ENCODE measurements around the gene ANKRD33.

ANKRD33 gene

GRCh38 chr12:51887476-51888315, at the start of gene ANKRD33:
ANKRD33 (plus strand) TSS chr12:51888103; CDS start chr12:51888187, 84 bp downstream.
- no peak for DNase-seq (ENCODE audit: low read depth)

GRCh38 chr12:51838762-51839161, 49.1 kb upstream of the ANKRD33 start:
- DNase-seq (ENCODE audit: low read depth): no peak

- DNase-seq (ENCODE audit: low read depth): no peak
Measured at GRCh38 chr12:51839310-51839947, 48.5 kb upstream of the ANKRD33 start.

DNA sequence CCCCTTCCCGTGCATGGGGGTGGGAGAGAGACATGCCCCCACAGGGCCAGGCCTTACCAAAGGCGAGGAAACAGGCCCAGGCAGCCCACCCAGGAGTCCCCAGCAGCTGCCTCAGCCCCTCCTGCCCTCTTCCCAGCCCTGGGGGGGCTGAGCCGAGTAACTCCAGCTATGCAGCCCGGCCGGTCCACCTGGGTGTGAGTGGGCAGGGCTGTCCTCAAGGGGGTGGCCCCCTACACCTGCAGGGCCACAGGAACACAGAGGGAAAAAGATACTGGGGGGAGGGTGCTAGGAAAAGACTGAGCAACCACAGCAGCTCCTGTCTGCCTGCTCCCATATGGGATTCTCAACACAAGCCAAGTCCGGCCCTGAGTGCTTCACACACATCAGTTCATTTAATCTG, 46.9 kb upstream of the ANKRD33 start:
- DNase-seq (ENCODE audit: low read depth): no peak

GRCh38 chr12:51841727-51842126, 46.2 kb upstream of the ANKRD33 start:
- DNase-seq (ENCODE audit: low read depth): no peak

- DNase-seq (ENCODE audit: low read depth): no peak
Measured at GRCh38 chr12:51844854-51845253, 43.0 kb upstream of the ANKRD33 start.

GRCh38 chr12:51845482-51845881, 42.4 kb upstream of the ANKRD33 start:
- no peak for DNase-seq (ENCODE audit: low read depth)

DNA sequence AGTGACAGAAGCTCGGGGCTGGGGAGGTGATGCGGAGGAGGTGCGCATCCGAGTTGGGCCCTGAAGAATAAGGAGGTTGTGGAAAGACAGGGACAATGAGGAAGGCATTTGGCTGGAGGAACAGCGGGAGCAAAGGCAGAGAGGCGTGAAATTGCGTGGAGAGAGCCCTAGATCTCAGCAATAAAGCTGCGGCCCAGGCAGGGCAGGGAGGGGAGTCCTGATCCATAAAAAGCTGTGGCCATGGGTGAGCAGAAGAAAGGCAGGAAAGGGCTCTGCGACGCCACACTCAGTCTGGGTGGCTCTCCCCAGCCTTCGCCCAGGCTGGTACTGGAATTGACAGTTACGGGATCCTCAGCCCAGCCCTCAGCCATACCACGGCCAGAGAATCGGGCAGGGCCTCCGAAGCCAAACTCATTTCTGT, 41.6 kb upstream of the ANKRD33 start:
- no peak for DNase-seq (ENCODE audit: low read depth)

DNA sequence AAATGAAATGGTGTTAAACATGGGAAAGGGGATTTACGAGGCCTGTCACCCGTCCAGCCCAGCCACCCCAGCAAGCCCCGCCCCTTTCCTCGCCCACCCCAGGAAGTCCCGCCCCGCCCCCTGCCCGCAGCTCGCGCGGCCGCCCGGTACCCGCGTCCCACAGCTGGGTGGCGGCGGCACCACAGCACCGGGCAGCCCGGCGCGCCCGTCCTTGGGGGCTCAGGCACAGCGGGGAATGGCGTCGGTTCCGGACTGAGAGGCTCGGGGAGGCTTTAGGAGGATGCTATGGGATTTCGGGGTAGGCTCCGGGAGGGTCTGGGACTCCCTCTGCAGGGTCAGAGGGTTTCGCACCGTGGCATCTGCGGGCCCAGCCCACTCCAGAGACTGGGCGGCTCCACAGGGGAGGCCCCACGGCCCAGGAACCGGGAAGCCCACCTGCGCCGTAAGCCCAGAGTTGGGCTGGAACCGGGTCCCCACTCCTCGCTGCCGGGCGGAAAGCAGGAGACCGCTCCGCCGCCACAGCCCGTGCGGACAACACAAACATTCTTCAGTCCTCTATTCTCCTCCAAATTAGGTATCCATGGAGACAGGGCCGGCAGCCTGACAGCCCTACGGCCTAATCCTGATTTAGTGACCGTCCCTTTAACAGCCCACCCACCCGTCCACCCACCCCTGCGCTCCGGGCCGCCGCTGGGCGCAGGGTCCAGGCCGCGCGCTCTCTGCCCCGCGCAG, 40.8 kb upstream of the ANKRD33 start:
- no peak for DNase-seq (ENCODE audit: low read depth)

DNA sequence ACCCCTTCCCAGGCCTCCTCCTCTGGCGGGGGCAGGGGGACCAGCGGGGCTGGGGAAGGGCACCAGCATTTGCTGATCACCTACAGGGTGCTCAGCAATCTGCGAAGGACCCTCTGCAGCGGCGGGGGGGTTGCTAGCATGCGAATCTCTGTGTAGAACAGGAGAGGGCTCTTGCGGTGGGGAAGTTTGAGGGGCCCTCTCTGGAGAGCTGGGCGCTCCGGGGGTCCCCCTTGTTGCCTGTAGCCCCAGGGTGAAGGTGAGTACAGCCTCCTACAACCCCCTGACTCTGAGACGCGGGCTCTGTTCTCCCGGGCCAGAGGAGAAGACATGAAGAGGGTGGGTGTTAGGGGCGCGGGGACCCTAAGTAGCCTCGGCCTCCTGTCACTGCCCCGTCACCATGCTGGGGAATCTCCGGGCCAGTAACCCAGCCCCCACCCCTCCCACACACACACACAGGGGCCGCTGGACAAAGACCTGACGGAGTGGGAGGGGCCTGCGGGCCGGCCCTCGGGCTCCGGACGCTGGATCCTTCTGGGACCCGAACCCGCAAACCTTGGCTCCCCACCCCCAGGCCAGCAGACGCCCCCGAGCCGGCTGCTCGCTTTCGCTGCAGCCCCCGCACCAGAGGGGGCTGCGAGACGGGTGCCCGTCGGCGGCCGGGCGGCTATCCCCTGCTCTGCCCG, 40.1 kb upstream of the ANKRD33 start:
- no peak for DNase-seq (ENCODE audit: low read depth)

DNA sequence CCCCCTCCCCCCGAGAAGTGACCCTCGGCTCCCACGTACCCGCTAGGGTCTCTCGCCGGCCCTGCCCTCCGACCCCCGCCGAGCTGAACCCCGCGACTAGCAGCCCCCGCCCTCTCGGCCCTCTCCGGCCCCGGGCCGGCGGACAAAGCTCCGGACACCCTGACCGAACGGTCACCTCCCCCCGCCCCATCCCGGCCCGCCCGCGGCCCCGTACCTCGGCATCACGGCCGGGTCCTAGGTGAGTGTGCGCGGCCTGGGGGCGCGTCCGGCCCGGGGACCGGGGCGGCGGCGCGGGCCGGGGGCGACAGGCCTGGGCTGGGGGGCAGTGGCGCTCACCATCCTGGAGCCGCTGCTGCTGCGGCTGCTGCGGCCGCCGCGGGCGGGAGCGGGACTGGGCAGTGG, 39.6 kb upstream of the ANKRD33 start, which contains the start of gene FIGNL2:
Gene FIGNL2 (minus strand): TSS at position 393 of the 402 bp plus-strand sequence. CDS start 26,305 bp downstream, outside the sequence.
- DNase-seq (ENCODE audit: low read depth): no peak

- DNase-seq (ENCODE audit: low read depth): no peak
Measured at GRCh38 chr12:51848841-51849735, 38.8 kb upstream of the ANKRD33 start.

DNA sequence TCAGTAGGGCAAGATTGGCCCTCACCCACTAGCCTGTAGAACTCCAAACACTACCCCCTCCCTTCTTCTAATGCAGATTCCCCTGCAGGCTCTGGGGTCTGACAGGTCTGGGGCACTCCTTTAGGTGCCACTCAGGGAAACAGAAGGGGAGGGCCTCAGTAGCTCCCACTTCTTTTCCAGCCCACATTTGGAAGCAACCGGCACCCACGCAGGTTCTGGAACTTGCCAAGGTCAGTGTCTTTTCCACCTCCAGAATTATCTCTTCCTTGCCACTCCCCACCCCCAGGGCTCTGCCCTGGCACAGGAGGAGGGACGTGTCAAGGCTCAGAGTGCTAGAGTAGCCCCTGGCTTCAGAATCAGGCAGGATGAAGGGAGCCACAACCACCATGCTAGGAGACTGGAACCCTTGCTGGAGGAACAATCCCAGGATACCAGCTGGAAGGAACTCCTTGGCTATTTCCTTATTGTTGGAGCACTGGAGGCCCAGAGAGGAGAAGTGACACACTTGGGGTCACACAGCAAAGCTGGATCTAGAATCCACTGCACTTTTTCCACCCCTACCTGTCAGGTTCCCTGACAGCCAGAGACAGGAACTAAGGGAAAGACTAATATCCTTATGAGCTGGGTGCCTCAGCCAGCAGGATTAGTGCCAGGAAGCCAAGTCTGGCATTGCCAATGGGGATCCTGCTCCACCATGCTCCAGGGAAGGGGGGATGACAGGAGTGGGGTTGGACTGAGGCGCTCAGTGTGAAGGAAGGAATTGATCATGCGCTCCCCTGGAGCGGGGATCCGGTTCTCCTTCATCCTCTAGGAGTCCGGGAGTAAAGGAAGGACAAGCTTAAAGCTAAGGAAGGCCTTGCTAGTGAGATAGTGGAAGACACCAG, 37.6 kb upstream of the ANKRD33 start:
- DNase-seq (ENCODE audit: low read depth): no peak

GRCh38 chr12:51850965-51851299, 37.0 kb upstream of the ANKRD33 start:
- no peak for DNase-seq (ENCODE audit: low read depth)

DNA sequence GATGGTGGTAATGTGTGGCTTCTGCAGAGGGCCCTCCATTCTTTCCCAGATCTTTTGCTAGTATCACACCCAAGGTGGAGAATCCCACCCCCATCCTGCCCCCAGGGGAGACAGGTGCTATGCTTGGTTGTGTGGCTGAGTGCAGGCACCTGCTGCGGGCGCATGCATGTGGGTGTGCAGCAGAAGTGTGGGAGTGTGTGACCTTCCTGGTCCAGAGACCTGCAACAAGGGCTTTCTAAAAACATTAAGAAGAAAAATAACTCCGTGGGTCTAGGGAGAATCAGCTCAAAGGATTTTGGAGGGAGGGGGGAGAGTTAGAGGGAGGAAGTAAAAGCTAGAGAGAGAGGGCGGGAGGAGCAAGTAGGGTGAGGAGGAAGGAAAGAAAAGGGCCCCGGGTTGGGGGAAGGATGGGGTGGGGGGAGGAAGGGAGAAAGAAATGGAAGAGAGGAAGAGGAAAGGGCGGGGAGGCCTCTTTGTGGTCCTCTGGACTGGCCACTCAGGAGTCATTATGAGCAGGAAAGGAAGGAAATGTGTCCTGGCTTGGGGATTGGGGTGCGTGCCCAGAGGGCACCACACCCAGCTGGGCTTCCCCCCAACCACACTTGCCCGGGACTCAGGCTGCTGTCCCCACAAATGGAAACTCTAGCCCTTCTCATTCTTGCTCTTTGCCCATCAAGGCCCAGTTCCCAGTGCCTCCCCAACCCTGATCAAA, 36.3 kb upstream of the ANKRD33 start:
- DNase-seq (ENCODE audit: low read depth): no peak

DNA sequence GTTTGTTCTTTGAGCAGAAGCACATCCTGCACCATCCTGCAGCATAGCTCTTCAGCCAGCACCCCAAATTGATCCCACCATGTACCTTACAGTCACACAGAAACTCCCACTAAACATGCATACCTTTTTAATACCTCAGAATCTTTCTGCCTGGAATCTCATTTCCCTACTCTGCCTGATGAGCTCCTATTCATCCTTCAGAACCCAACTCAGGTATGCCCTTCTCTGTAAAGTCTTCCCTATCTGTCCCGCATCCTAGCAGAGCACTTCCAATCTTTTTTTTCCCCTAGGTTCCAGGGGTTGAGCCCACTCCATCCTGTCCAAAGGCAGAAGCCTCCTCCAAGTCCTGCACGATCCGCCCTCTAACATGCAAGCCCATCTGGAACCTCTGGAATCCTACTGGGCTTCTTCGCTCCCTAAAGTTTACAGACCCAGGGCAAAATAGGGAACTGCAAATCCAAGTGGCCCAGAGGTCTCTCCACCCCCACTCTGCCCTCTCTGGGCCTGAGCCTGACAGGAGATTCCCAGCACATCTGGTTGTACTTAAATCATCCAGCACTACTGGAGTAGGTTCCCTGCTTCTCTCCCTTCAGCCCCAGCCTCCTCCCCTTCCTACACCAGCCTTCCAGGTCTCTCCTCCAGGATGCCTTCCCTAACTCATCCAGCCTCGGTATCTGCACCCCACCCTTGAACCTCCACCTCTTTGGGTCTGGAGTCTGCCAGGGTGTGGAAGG, 35.3 kb upstream of the ANKRD33 start:
- DNase-seq (ENCODE audit: low read depth): no peak

DNA sequence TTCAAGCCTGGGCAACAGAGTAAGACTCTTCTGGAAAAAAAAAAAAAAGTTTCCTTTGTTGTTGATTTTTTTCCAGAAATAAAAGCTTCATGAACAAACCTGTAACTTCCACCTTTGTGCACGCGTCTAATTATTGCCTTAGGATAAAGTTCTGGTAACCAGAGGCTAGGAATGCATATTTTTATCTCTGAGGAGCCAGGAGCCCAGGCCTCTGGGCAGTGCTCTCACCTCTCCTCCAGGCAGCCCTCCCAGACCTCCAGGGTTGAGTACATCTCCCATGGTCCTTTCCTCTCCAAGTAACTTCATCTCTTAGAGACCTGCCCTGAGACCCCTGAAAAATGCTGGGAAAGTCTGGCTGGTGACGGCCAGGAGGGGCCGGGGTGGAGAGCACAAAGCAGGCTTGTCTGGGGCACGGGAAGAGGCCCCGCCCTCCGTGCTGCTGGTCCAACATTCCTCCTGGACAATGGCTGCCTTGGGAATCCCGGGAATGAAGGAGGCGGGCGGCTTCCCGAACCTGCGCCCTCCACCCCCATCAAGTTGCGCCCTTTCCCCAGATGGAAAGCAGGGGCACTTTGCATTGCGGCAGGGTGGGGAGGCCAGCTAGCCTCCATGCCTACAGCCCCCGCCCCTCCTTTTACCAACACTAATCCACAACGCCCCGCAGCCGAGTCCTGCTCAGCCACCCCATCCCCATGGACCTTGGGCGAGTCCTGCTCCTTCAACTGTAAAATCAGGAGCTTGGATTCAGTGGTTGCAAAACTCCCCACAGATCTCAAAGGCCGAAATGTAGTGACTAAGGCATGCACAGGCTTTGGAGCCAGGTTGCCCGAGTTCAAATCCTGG, 32.1 kb upstream of the ANKRD33 start:
- DNase-seq (ENCODE audit: low read depth): peak; percentile 32

GRCh38 chr12:51860986-51861385, 26.9 kb upstream of the ANKRD33 start:
- DNase-seq (ENCODE audit: low read depth): no peak

Measured in stromal cell of bone marrow (primary cell).